SKM-1 (cell line): ENCODE results near the gene KRT12.
"Not testable (repeated sequence)": the region's sequence is repeated elsewhere in the genome, so short reads cannot be mapped to it uniquely, and the experiment has no call there.

Source experiments
- DNase-seq: peaks from one replicate; lab custom pipeline; 2025; ENCODE audit not compliant: unreplicated experiment; lab: John Stamatoyannopoulos, UW

Gene KRT12

GRCh38 chr17:40818733-40819527, 48.1 kb downstream of the KRT12 start:
- peak; percentile 50 for DNase-seq

GRCh38 chr17:40818343-40818732, 48.7 kb downstream of the KRT12 start:
- no peak for DNase-seq

GRCh38 chr17:40817103-40817682, 49.8 kb downstream of the KRT12 start:
- no peak for DNase-seq

DNA sequence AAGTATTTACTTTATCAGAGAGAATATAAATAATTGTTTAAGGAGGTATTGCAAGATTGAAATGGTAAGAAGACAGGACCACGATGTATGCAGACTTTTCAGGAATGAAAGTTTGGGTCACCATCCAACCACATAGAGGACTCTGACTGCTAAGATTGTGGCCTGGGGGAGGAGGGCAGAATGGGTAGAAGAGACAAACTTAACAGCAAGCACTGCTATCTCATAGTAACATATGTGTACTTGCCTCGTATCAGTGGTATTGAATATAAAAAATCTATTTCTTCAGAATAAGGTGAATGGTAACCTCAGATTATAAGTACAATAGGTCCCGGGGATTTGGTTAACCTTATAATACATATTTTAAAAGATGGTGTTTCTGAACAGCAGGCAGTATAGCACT, 50.5 kb downstream of the KRT12 start:
- no peak for DNase-seq

DNA sequence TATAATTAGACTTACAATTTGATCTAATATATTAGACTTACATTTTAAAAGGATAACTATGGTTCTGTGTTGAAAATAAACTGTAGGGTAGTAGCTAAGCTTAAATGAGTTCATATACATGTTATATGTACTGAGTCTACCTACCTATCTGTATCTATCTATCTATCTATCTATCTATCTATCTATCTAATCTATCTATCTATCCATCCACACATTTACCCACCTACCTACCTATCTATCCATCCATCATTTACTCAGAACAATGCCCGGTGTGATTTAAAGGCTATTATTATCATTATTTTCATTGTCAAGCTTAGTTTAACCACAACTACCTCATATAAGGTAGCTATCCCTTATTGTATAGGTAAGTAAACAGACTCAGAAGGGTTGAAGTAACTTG, 51.6 kb downstream of the KRT12 start:
- no peak for DNase-seq

DNA sequence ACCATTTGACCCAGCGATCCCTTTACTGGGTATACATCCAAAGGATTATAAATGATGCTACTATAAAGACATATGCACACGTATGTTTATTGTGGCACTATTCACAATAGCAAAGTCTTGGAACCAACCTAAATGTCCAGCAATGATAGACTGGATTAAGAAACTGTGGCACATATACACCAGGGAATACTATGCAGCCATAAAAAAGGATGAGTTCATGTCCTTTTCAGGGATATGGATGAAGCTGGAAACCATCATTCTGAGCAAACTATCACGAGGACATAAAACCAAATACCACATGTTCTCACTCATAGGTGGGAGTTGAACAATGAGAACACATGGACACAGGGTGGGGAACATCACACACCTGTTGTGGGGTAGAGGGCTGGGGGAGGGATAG, 52.4 kb downstream of the KRT12 start:
- not testable (repeated sequence) for DNase-seq

- no peak for DNase-seq
Measured at GRCh38 chr17:40813804-40814203, 53.2 kb downstream of the KRT12 start.

DNA sequence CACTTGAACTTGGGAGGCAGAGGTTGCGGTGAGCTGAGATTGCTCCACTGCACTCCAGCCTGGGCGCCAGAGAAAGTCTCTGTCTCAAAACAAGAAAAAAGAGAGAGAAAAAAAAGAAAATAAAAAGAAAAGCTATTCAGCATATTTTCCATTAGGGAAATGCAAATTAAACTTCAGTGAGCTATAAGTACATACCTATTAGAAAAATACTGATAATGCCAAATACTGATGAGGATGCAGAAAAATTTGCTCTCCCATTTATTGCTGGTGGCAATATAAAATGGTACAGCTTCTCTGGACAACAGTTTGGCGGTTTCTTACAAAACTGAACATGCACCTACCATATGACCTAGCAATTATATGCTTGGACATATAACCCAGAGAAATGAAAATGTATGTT, 54.4 kb downstream of the KRT12 start:
- no peak for DNase-seq
